ENCODE measurements around the gene NPHP4. TPM values are rescaled to one million over a fixed set of nuclear protein-coding genes. Genes with fewer than 3 reads are reported as not detected.

The NPHP4 gene
- total RNA-seq, 1 donor from 2014 or later: 4.0 TPM

DNA sequence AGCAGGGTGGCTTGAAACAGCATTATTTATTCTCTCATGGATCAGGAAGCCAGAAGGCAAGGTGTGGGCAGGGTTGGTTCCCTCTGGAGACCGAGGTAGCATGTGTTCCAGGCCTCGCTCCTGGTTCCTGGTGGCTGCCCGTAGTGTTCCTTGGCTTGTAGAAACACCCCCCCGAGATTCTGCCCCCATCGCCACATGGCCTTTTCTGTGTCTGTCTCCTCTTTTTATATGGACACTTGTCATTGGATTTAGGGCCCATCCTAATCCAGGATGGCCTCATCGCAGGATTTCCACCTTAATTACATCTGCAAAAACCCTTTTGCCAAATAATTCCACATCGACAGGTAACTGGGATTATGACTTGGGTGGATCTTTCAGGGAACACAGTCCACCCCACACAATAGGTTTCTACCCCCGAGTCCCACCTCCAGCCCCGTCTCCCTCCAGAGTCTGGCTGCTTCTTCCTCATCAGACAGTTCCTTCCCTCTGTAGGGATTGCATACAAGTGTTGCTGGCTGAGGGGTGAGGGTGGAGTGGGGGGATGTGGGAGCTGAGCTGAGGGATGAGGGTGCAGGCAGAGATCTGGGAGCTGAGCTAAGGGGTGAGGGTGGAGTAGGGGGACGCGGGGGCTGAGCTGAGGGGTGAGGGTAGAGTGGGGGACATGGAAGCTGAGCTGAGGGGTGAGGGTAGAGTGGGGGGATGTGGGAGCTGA lies 12.3 kb upstream of the NPHP4 start:
- DNase-seq (ENCODE audit: low read depth, low spot score): no peak

DNA sequence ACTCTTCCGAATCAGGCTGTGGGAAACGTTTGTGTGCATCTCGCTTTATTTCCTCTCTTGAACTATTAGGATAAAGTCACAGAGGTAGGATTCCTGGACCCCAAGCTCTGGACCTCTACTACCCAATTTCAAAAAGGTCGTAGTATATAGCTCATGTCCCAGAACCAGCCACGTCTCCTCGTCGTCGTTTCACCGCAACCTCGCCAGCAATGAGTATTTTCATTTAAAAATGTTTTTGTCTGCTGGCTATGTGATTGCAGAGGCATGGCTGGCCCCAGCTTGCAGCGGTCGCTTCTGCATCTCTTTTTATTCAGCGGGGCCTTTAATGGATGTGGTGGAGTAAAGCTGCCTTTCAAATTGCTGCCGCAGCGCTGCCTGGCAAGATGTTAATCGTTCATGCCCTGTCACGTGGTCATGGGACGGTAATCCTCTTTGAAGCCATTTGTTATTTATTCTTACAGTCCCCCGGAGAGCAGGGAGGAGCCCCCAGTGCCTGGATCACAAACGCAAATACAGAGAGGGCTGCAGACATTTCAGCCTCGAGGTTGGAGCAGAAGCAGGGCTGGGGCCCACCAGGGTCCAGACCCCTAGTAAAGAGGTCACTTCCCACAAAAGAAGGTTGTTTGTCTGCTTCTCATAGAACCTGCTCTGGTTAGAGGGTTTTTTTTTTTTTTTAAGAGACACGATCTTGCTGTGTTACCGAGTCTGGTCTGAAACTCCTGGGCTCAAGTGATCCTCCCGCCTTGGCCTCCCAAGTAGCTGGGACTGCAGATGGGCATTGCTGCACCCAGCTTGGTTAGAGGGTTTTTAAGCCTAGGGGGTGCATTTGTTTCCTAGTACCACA lies 11.6 kb upstream of the NPHP4 start:
- no peak for DNase-seq (ENCODE audit: low read depth, low spot score)

DNA sequence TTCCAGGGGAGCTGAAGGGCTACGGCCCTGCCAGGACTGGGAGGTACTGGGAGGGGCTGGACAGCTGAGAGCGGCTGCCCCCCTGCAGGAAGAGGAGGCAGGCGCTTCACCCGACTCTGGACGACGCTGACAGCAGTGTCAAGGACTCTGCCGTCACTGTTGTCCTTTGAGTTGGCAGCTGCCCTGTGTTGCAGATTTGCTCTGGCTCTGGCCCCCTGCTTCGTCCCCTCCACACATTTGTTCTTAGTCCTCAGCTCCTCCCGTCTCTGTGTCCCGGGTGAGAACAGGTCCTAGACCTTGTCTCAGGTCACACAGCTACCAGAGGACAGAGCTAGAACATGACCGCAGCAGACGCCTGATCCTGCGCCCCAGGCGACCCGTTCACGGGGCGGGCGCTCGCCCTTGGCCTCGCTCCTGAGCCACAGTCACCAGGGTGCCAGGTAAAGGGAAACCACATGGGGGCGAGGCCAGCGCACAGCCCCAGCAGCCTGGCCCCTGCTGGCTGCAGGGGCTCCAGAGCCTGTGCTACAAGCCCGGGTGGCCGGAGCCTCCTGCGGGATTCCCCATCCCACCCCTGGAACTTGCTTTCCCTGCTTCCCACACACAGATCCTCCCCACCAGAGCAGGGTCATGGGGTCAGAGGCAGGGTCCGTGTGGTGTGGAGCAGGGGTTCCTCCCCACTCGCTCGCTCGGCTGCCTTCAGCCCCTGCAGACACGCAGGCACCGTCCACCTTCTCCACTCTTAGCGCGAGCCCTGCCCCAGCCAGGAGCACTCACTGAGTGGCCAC lies 10.7 kb upstream of the NPHP4 start:
- DNase-seq (ENCODE audit: low read depth, low spot score): no peak

DNA sequence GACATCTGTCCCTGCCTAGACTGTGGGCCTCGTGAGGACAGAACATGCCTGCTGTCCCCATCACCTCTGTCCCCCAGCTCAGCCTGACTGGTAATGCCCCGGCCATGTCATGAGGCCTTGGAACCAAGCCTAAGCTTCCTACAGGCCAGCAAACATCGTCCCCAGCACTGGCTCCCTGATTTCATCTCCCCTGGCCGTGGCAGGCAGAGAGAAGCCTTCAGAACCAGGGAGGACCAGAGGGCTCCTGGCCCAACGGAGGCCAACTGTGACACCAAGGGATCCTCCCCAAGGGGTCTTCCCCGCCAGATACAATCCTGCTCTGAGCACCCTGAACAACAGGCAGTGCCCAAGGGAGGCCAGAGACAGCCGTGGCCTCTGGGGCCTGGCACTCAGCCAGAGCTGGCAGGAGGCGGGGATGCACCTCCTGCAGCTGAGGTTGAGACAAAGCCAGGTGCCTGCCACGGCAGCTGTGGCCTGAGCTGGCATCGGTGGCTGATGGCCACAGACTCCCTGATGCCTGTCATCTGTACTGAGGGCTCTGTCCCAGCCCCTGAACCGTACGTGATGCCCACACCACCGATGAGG lies 9.9 kb upstream of the NPHP4 start:
- DNase-seq (ENCODE audit: low read depth, low spot score): no peak

DNA sequence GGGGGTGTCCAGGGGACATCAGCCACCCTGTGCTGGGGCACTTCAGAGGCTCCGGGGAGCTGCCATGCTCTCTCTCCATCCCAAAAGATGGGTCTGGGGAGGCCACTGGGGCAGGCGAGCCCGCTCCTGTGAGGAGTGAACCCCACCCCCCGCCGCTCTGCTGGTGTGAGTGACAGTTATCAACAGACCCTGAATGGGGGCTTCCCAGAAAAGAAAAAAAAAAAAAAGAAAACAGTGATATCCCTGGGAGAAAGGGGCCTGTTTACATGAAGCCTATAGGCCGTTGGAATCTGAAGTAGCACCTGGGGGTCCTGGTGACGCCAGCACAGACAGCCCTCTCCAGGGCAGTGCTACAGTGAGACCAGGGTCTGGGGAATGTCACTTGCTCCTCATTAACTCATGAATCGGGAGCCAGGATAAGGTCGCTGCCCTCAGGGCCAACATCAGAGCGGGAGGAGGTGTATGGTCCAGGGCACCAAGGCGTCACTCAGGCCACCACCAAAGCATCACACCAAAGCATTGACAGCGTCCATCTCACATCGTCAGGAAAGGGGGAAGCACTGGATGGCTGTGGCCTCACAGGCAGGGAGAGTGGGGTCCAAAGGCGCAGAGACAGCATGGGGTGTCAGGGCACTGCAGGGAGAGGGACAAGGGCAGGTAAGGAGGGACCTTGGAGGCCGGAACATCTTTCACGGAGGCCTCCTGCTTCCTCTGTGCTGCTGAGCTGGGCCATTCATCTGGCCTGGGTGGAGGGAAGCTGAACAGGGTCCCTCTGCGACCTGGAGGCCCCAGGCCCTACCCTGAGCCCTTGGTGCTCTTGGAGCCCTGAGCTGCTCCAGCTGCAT lies 8.4 kb upstream of the NPHP4 start:
- no peak for DNase-seq (ENCODE audit: low read depth, low spot score)

DNA sequence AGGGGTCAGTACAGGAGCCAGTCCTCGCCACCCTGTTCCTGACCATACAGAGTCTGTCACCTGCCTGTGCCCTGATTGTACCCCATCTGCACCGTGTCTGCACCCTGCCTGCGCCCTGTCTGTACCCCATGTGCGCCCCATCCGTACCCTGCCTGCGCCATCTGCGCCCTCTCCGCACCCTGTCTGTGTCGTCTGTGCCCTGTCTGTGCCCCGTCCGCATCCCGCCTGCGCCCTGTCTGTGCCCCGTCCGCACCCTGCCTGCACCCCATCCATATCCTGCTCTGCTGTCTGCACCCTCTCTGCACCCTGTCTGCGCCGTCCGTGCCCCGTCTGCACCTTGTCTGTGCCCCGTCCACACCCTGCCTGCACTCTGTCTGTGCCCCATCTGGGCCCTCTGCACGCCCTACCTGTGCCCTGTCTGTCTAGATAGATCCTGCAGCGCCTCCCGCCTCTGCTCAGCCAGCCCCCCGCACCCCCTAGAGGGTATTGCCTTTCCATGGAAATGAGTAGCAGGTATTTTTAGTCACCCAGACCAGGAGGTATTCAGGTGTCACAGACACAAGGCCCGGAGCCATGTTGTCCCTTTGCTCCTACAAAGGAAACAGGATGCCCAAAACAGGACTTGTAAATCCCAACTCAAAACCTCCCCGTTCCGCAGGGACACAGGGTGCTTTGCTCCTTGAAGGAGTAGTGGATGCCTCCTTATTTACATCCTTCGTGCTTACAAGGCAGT lies 7.7 kb upstream of the NPHP4 start:
- no peak for DNase-seq (ENCODE audit: low read depth, low spot score)

DNA sequence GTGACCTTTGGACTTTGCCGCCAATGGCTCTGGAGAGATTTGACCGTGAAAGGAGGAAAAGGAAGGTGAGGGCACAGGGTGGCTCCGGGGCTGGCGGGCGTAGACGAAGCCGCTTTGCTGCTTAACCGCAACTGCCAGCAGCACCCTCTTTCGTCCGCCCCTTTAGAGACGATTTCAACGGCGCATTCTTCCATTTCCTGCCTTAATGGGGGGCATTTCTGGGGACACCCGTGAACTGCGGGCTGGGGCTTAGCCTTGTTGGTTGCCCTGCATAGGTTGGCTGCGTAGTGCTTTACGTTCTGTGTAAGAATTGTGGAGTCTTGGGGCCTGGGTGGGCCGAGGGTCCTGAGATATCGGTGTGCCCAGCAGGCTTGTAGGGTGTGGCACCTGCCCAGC lies 6.7 kb upstream of the NPHP4 start:
- no peak for DNase-seq (ENCODE audit: low read depth, low spot score)

DNA sequence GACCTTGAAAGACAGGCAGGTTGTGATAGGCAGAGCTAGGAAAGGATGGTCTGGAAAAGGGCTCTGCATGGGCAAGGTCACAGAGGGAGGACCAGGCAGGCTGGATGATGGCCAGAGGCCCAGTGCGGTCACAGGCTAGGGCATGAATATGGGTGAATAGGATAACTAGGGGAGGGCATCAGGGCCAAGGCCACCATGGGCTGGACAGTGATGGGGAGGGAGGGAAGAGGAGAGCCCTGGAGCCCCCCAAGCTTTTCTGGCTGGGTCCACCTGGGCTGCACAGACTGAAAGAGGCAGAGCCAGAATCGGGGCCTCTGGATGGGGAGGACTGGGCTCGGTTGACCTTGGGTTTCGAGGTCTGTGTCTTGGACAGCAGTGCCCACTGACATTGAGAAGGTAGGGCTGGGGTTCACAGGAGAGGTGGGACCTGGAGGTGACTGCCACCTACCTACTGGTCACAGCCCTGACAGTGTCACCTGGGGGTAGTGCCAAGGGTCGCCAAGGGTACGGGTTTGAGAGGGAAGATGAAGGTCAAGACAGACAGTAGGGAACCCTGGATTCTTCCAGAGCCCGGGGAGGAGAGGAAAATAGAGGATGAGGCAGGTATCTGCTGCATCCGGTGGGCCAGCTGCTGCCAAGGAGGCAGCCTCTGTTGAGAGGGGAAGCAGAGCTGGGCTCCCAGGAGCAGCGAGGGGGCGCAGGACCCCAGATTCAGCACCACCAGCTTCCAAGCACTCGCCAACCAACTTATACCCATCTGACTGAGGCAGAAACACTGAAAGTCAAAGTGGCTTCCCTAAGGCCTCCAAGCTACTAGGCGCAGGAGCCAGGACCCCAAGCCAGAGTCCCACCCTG lies 6.1 kb upstream of the NPHP4 start:
- no peak for DNase-seq (ENCODE audit: low read depth, low spot score)

DNA sequence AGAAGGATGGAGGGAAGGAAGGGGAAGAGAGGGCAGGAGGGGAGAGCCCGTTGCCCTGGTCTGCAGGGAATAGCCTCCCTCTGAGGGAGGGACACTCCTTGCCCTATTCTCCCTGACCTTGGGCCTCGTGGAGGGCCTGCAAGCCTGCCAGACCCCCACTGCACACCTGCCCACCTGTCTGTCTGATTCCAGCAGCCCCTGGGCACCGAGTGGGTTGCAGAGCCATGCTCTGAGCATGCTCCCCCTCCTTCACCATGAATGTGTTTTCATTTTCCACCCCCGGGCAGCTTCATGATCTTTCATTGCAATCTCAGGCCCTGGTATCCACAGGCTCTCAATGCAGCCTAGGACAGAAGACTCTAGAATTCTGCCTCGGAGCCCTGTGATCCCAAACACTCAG lies 5.1 kb upstream of the NPHP4 start:
- no peak for DNase-seq (ENCODE audit: low read depth, low spot score)

DNA sequence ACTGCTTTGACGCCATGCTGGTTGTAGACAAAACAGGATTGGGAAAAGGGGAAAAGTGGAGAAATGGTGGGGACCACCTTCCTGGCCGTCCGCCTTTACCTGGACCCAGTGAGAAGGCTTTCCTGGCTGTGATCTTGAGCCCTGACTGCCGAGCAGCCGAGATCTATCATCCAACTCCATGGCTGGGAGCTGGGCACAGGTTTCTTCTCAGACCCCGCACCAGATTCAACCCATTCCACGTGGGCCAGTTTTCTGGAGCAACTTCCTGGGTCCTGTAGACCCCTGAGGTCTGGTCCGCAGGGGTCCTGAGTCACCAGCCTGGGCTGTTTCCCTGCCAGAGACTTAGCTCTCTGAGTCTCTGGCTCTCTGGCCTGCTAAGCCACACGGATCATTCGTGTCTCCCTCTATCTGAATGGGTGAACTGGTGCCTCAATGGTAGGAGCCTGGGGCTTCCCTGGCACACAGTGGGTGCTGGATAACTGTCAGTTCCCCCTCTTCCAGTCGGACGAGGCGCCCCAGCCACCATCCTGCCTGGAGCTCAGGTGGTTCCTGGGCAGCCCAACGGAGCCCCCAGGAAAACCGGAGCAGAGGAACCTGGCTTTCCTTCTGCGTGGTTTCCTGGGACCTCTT lies 4.5 kb upstream of the NPHP4 start:
- DNase-seq (ENCODE audit: low read depth, low spot score): no peak

DNA sequence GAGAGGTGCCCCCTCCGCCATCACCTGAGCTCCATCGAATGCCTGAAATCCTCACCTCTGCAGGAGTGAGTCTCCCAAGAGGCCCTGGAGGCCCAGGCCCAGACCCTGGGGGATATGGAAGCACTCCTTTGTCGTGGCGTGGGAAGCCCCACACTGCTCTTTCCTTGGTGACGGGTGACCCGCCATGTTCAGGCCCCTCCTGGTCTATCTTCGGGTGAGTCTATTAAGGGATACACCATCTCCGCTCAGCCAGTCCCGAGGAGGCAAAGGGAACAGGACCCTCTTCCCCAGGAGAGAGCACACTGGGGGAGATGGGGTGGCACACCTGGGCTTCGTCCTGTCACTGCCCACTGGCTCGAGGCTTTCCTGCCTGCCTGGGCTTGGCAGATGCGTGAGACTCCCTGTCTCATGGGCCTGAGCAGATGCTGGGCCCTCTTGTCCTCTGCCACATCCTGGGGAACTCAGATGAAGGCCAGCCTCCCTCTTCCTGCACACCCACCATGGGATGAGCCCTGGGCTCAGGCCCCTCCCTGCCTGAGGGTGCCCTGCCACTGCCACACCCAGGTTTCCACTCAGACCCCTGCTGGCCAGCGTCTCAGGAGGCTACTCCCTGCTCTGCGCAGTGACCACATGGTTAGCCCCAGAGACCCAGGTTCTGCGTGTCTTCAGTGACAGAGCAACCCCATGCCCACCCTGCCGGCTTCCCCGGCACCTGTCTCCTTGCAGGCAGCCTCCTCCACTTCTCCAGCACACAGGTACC lies 3.8 kb upstream of the NPHP4 start:
- no peak for DNase-seq (ENCODE audit: low read depth, low spot score)

DNA sequence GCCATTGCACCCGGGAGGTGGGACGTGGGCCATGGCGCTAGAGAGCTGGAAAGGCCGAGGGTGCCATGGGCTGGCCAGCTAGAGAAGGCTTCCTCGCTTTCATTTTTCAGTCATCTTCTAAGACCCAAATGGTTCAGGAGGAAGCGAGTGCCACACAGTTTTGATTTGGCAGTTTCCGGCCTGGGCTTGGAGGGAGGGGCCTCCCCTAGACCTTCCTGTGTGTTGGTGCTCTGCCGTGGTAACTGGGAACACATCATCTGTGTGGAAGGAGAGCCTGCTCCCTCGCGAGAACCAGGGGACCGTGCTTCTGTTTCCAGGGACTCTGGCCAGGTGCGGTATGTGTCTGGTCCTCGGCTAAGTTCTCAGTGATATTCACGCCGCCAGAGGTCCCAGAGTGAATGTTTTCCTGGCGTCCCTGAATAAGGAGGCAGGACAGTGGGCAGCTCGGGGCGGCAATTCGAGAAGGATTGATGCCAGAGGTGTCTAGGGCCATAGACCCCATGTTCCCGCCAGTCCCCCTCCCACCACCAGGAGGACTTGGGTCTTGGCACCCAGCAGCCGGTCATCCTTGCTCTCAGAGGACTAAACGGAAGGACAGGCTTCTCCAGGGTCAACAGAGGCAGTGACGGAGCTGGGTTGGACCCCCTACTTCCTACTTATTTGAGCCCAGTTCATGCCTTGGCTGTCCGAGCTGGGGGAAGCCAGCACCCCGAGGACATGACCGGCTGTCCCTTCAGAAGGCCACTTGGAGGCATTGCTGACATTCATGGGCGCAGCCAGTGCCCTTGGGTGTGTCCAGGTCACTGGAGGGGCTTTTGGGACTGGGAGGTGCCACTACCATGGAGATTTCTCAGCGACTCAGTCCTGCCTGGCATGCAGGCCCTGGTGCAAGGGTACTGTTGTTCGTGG lies 2.7 kb upstream of the NPHP4 start:
- DNase-seq (ENCODE audit: low read depth, low spot score): no peak

DNA sequence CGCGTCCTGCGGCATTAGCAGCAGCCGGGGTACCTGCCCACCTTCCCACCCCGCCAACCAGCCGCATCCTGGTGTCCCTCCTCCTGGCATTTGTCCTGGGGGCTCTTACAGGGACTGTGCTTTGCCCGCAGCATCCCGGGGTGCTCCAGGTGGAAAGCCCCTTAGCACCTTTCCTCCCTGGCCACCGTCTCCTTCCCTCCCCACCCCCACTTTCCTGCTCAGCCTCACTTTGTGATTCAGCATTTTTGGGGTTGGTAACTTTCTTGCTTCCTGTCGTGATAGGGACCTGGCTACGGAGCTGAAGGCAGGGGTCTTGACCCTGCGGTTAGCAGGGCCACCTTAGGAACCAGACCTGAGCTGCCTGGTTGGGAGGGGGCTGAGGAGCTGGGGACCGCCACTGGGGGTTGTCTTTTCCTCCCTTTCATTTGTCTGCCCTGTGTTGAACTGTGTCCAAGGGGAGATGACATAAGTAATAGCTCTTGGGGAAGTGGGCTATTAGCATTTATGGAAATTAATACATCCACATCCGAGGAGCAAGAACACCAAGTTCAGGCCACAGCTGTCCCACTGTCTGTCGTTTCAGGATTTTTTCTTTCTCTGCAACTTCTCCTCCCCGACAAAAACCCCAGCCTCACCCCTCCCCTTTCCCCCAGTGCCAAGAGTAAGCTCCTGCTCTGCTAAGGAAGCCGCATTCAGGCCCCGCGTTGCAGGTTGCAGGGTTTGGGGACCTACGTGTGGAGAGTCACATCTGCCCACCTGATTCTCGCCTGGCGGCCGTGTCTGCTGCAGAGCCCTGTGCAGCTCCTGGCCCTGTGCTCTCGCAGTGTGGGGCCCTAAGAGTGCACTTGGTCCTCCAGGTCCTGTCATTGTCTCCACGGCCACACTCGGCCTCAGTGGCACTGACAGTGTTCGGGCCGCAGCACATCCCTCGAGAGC lies 1.6 kb upstream of the NPHP4 start:
- DNase-seq (ENCODE audit: low read depth, low spot score): no peak

DNA sequence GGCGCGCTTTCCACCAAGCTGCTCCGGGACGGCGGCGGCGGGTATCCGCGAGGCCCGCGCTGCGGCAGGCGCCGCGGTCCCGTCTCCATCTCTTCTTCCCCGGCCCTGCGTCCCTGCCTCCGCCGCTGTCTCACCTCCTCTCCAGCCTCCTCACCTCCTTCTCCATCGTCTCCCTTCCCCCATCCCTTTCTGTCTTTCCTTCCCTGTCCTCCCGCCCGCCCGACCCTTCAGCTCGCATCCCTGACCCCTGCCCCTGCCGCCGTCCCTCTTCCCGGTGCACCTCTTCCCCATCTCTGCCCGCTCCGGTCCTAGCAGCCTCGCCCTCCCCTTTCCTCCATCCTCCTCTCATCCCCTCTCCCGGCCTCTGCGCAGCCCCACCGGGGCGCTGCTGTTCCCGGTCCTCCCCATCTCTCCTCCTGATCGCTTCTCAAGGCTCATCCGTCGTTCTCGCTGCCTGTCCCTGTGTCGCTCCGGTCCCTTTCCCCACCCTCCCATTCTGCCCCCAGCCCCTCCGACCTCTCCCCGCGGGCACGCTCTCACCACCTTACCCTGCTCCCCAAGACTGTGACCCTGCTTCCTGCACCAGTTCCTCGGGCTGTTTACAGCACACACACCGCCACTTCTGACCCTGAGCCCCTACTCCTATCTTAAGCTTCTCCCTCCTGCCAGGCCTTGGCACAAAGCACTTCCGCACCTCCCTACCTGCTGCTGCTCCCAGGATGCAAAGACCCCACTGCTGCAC lies 760 bp upstream of the NPHP4 start:
- DNase-seq (ENCODE audit: low read depth, low spot score): no peak

DNA sequence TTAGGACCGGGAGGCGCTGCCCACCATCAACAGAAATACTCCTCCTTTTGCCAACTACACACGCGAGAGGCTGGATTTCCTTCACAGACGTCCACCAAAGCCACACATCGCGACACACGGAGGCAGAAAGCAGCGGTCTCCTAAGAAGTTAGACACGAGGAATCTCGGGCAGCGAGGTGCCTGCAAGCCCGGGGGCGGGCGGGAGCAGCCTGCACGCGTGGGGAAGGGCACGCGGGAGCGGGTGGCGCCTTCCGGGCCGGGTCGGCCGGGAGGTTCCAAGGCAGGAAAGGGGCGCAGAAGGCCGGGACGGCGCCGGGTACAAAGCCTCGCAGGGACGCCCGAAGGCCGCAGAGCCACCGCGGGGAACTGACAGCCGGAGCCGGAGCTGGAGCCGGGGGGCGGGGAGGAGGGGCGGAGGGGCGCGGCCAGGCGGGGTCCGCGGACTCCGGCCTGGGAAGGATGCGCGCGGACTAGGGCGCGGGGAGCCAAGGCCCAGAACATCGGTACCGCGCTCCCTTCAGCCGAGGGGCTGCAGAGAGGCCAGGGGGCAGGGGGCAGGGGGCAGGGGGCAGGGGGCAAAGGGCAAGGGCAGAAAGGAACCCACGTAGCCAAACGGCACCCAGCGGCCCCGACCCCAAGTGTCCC lies 722 bp downstream of the NPHP4 start:
- no peak for DNase-seq (ENCODE audit: low read depth, low spot score)
